Endothelial cell of umbilical vein (primary cell): Measurements from ENCODE around the gene DENND2A. TPM values are rescaled to one million over a fixed set of nuclear protein-coding genes. Genes with fewer than 3 reads are reported as not detected.
"Not testable (repeated sequence)": the region's sequence is repeated elsewhere in the genome, so short reads cannot be mapped to it uniquely, and the experiment has no call there.

Source experiments
- BruUV-seq: library from RNA; stranded (reverse); fragments of 400-500 nt; replicated peaks from 2 replicates; lab custom pipeline; 2021; lab: Mats Ljungman, UMichigan
- CTCF ChIA-PET: fragments of 300-600, 350-600 bp; sonication (Branson Sonifier 250); formaldehyde crosslinking; loops from one replicate; lab custom pipeline; 2021; ENCODE audit warnings: antibody characterized with exemption, inconsistent platforms; lab: Charles Lee
- POLR2A ChIA-PET: fragments of 300-600, 350-600 bp; sonication (Branson Sonifier 250); formaldehyde crosslinking; loops from one replicate; lab custom pipeline; 2021; ENCODE audit warnings: antibody characterized with exemption, inconsistent platforms; lab: Charles Lee
- DNase-seq: peaks from one replicate; pipeline ENCODE4 v3.0.0-alpha.2; 2011; ENCODE audit warnings: low read depth, low spot score
- FAIRE-seq: peaks from 2 replicates; lab custom pipeline; 2011; peaks lifted over from hg19 to GRCh38; lab: Jason Lieb, UNC
- H2AFZ ChIP-seq: 2 replicates; pipeline ENCODE4 v1.6.0; 2012; ENCODE audit warnings: low read depth, low read length, control low read depth, inconsistent platforms
- H3K27ac ChIP-seq: 2 replicates; pipeline ENCODE4 v1.5.1; 2011; ENCODE audit warnings: low read depth, mild to moderate bottlenecking, control low read depth, low read length, moderate library complexity; ENCODE audit not compliant: insufficient read depth
- H3K27me3 ChIP-seq, 2 experiments: 2 replicates each; pipeline versions ENCODE4 v1.6.0 to v1.6.1; 2011; ENCODE audit warnings: low read length in 2 of 2, mixed read lengths in 1 of 2; ENCODE audit not compliant: control insufficient read depth in 2 of 2, insufficient read depth in 2 of 2
- H3K36me3 ChIP-seq, 2 experiments: 2 replicates in 1 of 2; 3 replicates in 1 of 2; pipeline ENCODE4 v1.5.1; 2011; ENCODE audit warnings: low read length in 2 of 2, mild to moderate bottlenecking in 1 of 2, moderate library complexity in 1 of 2; ENCODE audit not compliant: control insufficient read depth in 2 of 2, insufficient read depth in 2 of 2; ENCODE audit errors: extremely low read depth in 1 of 2
- H3K4me1 ChIP-seq: 3 replicates; pipeline ENCODE4 v1.5.1; 2011; ENCODE audit warnings: mild to moderate bottlenecking, low read length; ENCODE audit not compliant: control insufficient read depth, insufficient read depth; ENCODE audit errors: extremely low read depth
- H3K4me2 ChIP-seq: 2 replicates; pipeline ENCODE4 v1.6.1; 2011; ENCODE audit warnings: low read length, control low read depth, mixed read lengths; ENCODE audit not compliant: insufficient read depth
- H3K4me3 ChIP-seq, 3 experiments: fragments of 200-600 bp in 1 of 3; sonication (generic), shearing (Covaris generic) in 1 of 3; replicated peaks in 1 of 3; 2 replicates each; pipeline ENCODE4 v1.5.1; 2011 to 2016; ENCODE audit warnings: control low read depth in 3 of 3, low read length in 3 of 3, mild to moderate bottlenecking in 2 of 3, inconsistent platforms in 1 of 3, low read depth in 1 of 3, moderate library complexity in 1 of 3; ENCODE audit not compliant: insufficient read depth in 1 of 3
- H3K79me2 ChIP-seq: 2 replicates; pipeline ENCODE4 v1.6.0; 2012; ENCODE audit warnings: low read length, inconsistent platforms; ENCODE audit not compliant: control insufficient read depth, insufficient read depth
- H3K9ac ChIP-seq: replicated peaks from 2 replicates; pipeline ENCODE3; 2011; ENCODE audit warnings: low read length, control low read depth; ENCODE audit not compliant: insufficient read depth; ENCODE audit errors: extremely low read depth
- H3K9me1 ChIP-seq: replicated peaks from 3 replicates; pipeline ENCODE4 v1.6.0; 2011; ENCODE audit warnings: mild to moderate bottlenecking, low read length; ENCODE audit not compliant: control insufficient read depth, insufficient read depth; ENCODE audit errors: extremely low read depth
- H3K9me3 ChIP-seq: replicated peaks from 2 replicates; pipeline ENCODE4 v1.5.1; 2012; ENCODE audit warnings: low read length, inconsistent platforms; ENCODE audit not compliant: control insufficient read depth, insufficient read depth
- H4K20me1 ChIP-seq: replicated peaks from 2 replicates; pipeline ENCODE3; 2011; ENCODE audit warnings: mild to moderate bottlenecking, low read length; ENCODE audit not compliant: control insufficient read depth, insufficient read depth; ENCODE audit errors: extremely low read depth
- EZH2 ChIP-seq: IDR thresholded peaks from 2 replicates; pipeline ENCODE4 v1.6.1; 2012; ENCODE audit warnings: borderline replicate concordance, low read depth, mild to moderate bottlenecking, moderate library complexity, low read length, inconsistent platforms; ENCODE audit not compliant: severe bottlenecking
- FOS ChIP-seq: IDR thresholded peaks from 2 replicates; pipeline ENCODE4 v1.6.1; 2011; ENCODE audit warnings: mild to moderate bottlenecking, low read length, moderate library complexity, borderline replicate concordance; ENCODE audit not compliant: insufficient read depth
- GATA2 ChIP-seq: IDR thresholded peaks from 2 replicates; pipeline ENCODE4 v1.7.0; 2011; ENCODE audit warnings: low read depth, mild to moderate bottlenecking, moderate library complexity, mixed read lengths, low read length; ENCODE audit not compliant: insufficient read length, insufficient read depth
- JUN ChIP-seq: IDR thresholded peaks from 2 replicates; pipeline ENCODE4 v1.6.1; 2011; ENCODE audit warnings: borderline replicate concordance, low read depth; ENCODE audit not compliant: insufficient read length, insufficient read depth
- MYC ChIP-seq: IDR thresholded peaks from one replicate; pipeline ENCODE4 v1.6.1; 2011; ENCODE audit warnings: mild to moderate bottlenecking, low read depth, low read length
- POLR2A ChIP-seq: IDR thresholded peaks from 2 replicates; pipeline ENCODE4 v1.6.1; 2012; ENCODE audit warnings: low read depth, mild to moderate bottlenecking, control low read depth, low read length
- POLR2AphosphoS5 ChIP-seq: IDR thresholded peaks from 2 replicates; pipeline ENCODE4 v1.6.1; 2012; ENCODE audit warnings: low read depth, mild to moderate bottlenecking, control low read depth, low read length, moderate library complexity; ENCODE audit not compliant: insufficient read depth
- dilution Hi-C: fragments of 300-500 bp; cut with MboI; formaldehyde crosslinking; loops from one replicate; pipeline ENCODE4 v1.15.0; 2019; ENCODE audit warnings: low sequenced_read_pairs; ENCODE audit not compliant: extremely low pct_ligation_motif_present
- intact Hi-C: fragments of 100-400 bp; cut with micrococcal nuclease; formaldehyde crosslinking; loops from one replicate; pipeline ENCODE4 v1.10.0; 2022
- polyA plus RNA-seq, 4 experiments: library from polyadenylated mRNA; depleted of rRNA in 3 of 4; stranded (reverse) in 3 of 4; unstranded in 1 of 4; fragments of >200 nt; gene quantifications; 2 replicates each; pipeline versions ENCODE4 v1.2.1 to v1.2.3, GENCODE V29; 2011 to 2012; ENCODE audit warnings: missing spikeins in 1 of 4
- total RNA-seq: library from RNA; stranded (reverse); gene quantifications from 2 replicates; pipeline ENCODE4 v1.2.3, GENCODE V29; 2021
- TF ChIP-seq, protein P1 (sequence below): IDR thresholded peaks from 2 replicates; pipeline ENCODE4 v1.6.1; 2011; ENCODE audit not compliant: insufficient read depth, insufficient read length
- TF ChIP-seq, protein P2 (sequence below), 2 donors: IDR thresholded peaks; 1 replicate in 1 of 2; 2 replicates in 1 of 2; pipeline ENCODE4 v1.5.1; 2011; ENCODE audit warnings: low read length in 2 of 2, mild to moderate bottlenecking in 2 of 2, moderate library complexity in 2 of 2, control low read depth in 1 of 2, inconsistent platforms in 1 of 2, low read depth in 1 of 2; ENCODE audit not compliant: insufficient read depth in 1 of 2; ENCODE audit errors: extremely low read depth in 1 of 2

The DENND2A gene
- total and polyA plus RNA-seq, 2 donors (not counting 3 experiments of a cell fraction or from before 2014, with no cell fraction given): 0.33 TPM; not detected in 1

DNA sequence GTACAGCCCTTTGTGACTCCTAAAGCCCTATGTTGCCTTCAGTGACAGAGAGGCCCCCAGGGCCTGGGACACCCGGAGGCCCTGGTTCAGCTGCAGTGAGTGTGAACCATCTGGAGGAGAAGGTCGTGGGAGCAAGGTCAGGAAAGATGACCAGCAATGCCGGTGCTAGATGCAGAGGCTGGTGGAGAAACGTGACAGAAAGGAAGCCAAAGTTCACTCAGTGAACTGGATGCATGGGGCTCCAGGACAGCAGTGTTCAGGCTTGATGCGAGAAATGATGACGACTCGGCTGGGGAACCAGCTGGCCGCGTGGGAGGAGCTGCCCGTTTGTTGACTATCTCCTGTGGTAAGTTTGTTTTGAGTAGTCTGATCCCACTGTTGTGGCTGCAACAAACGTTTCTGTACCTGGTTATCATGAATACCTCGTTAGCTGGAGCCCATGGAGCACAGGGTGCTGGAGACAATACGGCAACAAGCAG, 107.2 kb downstream of the DENND2A start:
- Histone ChIP-seq H3K27ac (no peak overlapping the region), H4K20me1 (no peaks in the 10 kb centered on the region), H3K36me3 (no peaks in the 10 kb centered on the region), H3K4me2 (no peak overlapping the region), H3K4me3 (no peak overlapping the region), H3K9ac (no peak overlapping the region), H3K9me3 (no peaks in the 10 kb centered on the region), H3K4me1 (no peaks in the 10 kb centered on the region), H3K79me2 (no peaks in the 10 kb centered on the region), H3K9me1 (no peaks in the 10 kb centered on the region), H3K27me3 (no peaks in the 10 kb centered on the region), H2AFZ (no peak overlapping the region)
- FAIRE-seq (no peak), DNase-seq (no peak)
- BruUV-seq: no TSS peak
- ChIA-PET CTCF (interaction anchor here (2.0 kb wide), 1 partner anchor 15 kb away, joined by 4 read pairs; no protein-coding TSS in a partner anchor), POLR2A (no interaction called here)
- dilution Hi-C loops: no loop called here
- intact Hi-C loops: no loop called here
- TF ChIP-seq POLR2A (no peak), FOS (no peak), MYC (no peak), JUN (no peak), POLR2AphosphoS5 (no peak), GATA2 (no peak), EZH2 (no peak)
- TF ChIP-seq, protein P1, sequence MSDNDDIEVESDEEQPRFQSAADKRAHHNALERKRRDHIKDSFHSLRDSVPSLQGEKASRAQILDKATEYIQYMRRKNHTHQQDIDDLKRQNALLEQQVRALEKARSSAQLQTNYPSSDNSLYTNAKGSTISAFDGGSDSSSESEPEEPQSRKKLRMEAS: no peak
- TF ChIP-seq, protein P2, sequence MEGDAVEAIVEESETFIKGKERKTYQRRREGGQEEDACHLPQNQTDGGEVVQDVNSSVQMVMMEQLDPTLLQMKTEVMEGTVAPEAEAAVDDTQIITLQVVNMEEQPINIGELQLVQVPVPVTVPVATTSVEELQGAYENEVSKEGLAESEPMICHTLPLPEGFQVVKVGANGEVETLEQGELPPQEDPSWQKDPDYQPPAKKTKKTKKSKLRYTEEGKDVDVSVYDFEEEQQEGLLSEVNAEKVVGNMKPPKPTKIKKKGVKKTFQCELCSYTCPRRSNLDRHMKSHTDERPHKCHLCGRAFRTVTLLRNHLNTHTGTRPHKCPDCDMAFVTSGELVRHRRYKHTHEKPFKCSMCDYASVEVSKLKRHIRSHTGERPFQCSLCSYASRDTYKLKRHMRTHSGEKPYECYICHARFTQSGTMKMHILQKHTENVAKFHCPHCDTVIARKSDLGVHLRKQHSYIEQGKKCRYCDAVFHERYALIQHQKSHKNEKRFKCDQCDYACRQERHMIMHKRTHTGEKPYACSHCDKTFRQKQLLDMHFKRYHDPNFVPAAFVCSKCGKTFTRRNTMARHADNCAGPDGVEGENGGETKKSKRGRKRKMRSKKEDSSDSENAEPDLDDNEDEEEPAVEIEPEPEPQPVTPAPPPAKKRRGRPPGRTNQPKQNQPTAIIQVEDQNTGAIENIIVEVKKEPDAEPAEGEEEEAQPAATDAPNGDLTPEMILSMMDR (IDR thresholded peaks at IDR 0.05; ENCODE audit: extremely low read depth in 1 of 2, insufficient read depth in 1 of 2, low read depth in 1 of 2, low read length in 2 of 2): no peak

DNA sequence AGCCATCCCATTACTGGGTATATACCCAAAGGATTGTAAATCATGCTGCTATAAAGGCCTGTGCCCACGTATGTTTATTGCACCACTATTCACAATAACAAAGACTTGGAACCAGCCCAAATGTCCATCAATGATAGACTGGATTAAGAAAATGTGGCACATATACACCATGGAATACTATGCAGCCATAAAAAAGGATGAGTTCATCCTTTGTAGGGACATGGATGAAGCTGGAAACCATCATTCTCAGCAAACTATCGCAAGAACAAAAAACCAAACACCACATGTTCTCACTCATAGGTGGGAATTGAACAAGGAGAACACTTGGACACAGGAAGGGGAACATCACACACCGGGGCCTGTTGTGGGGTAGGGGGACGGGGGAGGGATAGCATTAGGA, 111.2 kb downstream of the DENND2A start:
- H3K36me3 ChIP-seq, H3K9ac ChIP-seq, H2AFZ ChIP-seq, POLR2A ChIA-PET, H3K4me3 ChIP-seq, H3K4me1 ChIP-seq, FAIRE-seq, H4K20me1 ChIP-seq, H3K79me2 ChIP-seq, H3K9me1 ChIP-seq, H3K9me3 ChIP-seq, intact Hi-C loops, dilution Hi-C loops, DNase-seq, H3K4me2 ChIP-seq, H3K27me3 ChIP-seq, BruUV-seq, H3K27ac ChIP-seq: not testable (repeated sequence)
- CTCF ChIA-PET: interaction anchor here (3.3 kb wide), 1 partner anchor 11 kb away, joined by 14 read pairs; no protein-coding TSS in a partner anchor
